Hematopoietic multipotent progenitor cell (in vitro differentiated cells): ENCODE data around the gene MSI2. TPM values are rescaled to one million over a fixed set of nuclear protein-coding genes. Genes with fewer than 3 reads are reported as not detected.
A peak's percentile ranks its signal among the peaks of the same experiment; 100 is the strongest.

Experiments used
- DNase-seq, 3 donors: peaks; one replicate each; pipeline ENCODE4 v3.0.0-alpha.2; 2011 to 2015; ENCODE audit warnings: low read depth in 2 of 3, low spot score in 2 of 3
- total RNA-seq: library from RNA; depleted of rRNA; stranded (reverse); fragments of >200 nt; gene quantifications from one replicate; pipeline ENCODE4 v1.2.3, GENCODE V29; 2012

The MSI2 gene
- total RNA-seq, 1 donor = 241 TPM

DNA sequence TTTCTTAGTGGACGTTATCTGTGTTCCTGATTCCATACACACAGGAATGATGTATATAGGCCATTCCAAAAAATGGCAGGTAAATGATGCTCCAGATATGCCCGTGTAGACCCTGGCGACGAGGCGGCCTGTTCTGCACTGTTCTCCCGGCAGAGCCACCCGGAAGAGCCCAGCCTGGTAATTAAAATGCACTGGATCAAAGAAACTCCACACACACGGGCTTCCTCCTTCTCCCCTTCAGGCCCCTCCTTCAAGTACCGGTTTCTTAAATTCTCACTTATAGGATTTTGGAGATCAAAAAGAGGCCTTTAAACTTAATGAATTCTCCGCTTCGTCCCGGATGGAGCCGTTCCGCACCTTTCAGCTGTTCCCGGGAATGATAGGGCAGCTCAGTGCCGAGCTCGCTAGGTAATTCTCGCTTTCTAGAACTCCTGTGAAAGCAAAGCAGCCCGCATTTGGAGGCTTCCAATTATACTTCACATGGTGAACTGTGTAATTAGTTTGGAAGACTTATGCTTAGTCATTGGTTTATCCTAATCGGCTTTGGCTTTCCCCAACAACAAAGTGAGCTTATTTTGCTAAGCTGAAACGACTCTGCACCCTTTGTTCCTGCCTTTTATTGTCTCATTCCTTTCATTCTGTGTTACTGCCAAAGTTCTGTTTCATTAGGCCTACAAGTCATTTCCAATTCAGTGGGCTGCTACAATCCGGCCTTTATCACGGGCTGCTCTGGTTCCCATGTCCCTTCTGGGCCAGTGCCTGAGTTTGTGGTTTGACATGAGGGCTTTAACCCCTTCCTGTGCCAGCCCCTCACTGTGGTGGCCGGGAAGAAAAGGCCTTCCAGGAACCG, 150.0 kb downstream of the MSI2 start:
- no peak for DNase-seq

DNA sequence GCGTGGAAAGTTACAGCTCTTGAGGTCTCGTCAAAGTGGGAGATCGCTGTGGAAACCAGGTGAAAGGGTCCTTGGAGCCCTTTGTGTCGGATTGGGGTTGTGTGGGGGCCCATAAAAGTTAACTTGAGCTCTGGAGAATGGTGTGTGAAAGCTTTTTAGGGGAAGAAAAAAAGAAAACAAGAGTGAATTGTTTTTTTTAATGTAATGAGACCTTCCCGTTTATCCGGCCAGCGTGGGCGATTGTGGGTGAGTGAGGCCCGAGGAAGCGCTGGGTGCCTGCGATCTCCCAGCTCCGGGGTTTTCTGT, 150.6 kb downstream of the MSI2 start:
- no peak for DNase-seq

DNA sequence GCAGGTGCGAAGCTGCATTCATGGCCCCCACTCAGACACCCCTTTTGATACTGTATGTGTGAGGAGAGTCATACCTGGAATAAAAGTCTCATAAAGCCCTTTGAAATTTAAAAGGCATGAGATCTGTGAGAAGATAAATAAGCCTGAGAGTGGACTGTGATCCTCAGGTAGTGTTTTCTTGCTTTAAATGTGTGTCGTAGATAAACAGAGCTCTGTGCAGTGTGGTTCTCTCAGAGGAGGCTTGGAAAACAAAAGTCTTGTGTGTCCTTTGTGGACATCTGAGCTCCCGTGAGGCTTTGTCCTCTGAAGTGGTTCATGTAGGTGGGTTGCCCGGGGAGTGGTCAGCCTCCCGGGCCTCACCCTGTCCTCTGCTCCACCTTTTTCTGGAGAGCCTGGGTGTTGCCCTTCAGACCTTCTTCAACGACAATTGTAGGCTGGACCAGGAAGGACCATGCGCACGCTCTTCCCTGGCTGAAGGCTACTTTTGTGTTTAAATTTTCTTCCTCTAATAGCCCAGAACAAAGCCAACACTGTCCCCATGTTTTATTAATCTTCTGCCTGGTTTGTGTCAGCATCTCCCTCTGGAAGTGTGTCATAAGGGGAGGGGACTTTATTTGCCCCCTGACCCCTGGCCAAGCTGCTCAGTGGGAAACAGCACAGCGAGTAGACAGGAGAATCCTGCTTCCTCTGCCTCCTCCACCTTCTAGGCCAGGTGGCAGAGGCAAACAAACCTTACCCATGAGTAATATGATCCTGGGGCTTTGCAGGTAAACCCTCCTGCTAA, 151.2 kb downstream of the MSI2 start:
- no peak for DNase-seq

DNA sequence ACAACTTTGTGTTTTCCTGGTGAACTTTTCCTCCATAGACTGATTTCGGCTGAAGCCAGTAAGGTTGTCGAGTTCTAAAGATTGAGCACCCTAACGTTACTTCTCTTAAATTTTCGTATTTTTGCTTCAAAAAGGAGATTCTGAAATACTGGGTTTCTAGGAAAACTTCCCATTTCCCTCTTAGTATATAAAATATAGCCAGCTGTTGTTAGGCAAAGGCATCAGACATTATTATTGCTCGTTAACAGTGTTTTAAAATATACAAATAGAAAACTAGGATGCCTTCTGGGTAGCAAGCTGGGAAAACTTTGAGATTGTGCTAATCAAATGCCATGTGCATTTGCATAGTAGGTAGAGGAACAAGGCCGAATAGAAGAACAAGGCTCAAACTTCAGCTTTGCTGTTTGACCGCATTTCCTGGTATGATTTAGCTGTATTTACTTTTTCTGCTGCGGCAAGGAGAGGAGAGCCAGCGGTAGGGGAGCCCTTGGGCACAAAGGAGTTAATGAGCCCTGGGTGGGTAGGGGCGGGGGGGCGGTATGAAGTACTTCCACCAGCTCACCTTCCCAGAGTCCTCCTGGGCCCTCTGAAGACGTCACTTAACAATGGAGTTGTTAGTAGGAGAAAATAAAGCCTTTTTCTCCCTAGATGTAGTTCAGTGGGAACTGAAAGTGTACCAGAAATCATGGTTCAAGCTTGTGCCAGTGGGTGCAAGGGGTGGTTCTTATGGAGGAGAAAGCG, 151.9 kb downstream of the MSI2 start:
- DNase-seq = peak in 2 of 3 donors; percentile 85 to 91

DNA sequence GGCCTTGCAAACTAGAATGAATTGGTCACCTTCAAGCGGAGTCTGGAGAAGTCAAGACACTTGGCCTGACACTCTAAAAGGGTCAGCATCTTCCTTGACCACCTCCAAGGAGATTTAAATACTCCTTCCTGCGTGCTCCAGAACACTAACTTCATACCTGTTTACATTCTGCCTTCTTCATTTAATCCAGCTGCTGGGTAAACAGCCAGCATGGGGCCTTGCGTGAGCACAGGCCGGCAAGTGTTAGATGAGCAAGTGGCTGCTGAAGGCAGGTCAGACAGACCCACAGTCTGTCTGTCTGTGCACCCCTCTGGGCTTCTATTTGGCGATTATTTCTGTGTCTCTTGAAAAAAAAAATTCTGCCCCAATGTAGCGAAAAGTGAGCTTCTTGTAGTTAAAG, 153.8 kb downstream of the MSI2 start:
- no peak for DNase-seq

DNA sequence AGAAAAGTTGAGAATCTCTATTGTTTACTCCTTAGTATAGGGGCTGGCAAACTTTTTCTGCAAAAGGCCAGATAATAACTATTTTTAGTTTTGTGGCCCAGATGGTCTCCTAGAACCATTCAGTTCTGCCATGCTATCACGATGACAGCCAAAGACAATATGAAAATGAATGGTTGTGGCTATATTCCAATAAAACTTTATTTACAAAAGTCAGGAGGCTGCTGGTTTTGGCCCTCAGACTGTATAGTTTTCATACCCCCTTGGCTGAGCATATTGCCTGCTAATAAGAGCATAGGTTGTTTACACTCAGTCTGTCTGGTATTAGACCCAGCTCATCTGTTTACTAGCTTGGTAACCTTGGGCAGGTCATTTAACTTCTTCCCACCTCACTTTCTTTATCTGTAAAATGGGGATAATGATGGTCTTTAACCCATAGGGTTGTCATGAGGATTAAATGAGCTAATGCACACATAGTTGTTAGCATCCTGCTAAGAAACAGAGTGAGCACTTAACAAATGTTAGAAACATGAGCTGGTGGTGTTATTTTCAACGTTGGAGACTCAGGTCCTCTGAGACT, 156.3 kb downstream of the MSI2 start:
- no peak for DNase-seq

DNA sequence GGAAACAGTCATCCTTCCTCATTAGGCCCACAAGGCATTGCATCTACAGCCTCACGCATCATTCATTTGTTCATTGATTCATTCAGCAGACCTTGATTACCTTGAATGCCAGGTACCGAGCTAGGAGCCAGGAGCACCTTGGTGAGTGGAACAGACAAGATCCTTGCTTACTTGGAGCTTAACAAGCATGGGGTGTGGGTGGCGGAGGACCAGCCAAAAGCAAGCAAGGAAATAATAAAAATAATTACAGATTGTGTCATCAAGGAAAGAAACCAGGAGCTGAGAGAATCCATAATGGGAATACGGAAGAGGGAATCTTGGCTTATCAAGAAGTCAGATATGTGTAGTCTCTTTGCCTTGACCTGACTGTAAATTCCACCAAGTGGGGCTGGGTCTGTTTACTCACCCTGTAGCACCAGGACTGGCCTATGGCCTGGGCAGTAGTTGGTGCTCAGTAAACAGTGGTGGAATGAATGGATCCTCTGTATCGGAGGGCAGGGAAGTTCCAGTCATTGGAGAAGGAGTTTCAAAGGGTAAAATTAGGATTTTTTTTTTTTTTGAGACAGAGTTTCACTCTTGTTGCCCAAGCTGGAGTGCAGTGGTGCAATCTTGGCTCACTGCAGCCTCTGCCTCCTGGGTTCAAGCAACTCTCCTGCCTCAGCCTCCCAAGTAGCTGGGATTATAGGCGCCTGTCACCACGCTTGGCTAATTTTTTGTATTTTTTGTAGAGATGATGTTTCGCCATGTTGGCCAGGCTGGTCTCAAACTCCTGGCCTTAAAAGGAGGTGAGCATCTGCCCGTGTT, 157.7 kb downstream of the MSI2 start:
- no peak for DNase-seq

DNA sequence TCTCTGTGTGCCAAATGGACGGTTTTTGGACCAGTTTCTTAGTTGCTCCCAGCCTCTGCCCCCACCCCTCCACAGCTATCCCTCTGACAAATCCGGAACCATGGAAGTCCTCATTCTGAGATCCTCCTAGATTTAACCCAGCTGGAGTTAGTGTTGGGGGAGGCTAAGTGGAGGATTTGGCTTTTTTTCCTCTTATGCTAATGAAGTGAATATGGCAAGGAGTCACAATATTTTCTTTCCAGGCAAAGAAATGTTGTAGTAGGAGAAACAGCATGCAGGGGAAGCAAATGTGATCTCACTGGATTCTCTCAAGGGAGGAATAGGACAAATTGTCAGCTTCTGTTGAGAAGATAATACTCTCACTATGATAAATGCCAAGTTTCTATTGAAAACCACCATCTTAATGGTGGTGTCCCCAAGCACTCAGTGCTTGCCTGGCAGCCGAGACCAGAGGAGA, 159.5 kb downstream of the MSI2 start:
- DNase-seq = no peak

DNA sequence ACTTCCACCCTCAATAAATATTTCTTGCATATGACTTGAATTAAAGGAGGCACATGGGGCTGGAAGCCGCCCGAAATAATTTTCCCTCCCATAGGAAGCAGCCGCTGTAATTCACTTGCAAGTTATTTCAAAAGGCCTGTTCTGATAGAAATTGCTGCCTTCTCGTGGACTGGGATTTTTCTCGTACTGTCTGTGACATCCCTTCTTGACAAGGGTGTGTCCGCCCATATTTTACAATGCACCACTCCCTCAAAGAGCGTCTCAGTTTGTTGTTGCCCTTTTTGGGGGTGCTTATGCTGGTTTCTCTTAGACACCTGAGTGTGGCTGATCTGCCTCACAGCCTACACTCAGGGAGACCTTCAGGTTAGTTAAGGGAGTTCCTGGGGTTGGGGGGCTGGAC, 160.0 kb downstream of the MSI2 start:
- no peak for DNase-seq

DNA sequence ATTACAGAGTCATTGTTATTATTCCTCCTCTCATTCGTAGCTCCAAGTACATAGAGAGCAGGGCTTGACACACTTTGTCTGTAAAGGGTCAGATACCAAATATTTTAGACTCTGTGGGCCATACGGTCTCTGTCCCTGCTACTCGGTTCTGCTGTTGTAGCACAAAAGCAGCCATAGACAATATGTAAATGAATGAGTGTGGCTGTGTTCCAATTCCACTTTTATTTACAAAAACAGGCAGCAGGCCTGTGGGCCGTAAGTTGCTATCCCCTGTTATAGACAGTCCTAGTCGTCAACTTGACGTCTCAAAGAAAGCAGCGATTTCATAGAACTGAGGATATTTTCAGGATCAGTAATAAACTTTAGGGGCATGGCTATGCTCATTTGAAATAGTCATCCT, 161.6 kb downstream of the MSI2 start:
- no peak for DNase-seq

DNA sequence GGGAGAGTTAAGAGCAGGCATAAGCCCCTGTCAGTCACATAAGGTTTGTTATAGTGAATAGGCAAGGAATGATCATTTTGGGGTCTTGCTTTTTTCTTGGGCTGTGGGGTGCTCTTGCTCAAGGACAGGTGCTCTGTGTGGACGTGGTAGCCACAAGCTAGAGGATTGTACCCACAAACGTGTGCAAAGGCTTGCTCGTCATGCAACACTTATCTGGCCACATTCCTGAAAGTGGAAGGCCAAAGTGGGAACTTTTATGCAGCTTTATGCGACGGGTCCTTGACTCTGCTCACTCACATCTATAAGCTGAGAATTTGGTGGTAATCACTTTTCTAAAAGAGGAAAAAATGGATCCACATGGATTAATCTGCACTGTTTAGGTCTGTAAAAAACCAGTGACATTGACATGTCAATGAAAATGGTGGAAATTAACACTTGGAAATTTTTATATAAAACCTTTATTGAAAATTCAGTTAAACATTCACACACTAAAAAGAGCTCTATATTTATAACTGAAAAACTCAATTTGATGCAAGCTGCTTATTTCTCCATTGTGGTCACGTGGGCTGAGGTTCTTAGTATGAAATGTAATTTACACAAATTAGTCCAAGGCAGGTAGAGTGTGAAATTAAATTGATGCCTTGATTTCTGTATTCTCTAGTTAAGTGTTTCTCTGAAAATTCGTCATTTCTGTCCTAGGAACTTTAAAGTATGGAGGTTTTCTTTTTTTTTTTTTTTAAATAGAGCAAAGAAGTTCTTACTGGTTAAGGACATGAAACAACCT, 162.3 kb downstream of the MSI2 start:
- no peak for DNase-seq

DNA sequence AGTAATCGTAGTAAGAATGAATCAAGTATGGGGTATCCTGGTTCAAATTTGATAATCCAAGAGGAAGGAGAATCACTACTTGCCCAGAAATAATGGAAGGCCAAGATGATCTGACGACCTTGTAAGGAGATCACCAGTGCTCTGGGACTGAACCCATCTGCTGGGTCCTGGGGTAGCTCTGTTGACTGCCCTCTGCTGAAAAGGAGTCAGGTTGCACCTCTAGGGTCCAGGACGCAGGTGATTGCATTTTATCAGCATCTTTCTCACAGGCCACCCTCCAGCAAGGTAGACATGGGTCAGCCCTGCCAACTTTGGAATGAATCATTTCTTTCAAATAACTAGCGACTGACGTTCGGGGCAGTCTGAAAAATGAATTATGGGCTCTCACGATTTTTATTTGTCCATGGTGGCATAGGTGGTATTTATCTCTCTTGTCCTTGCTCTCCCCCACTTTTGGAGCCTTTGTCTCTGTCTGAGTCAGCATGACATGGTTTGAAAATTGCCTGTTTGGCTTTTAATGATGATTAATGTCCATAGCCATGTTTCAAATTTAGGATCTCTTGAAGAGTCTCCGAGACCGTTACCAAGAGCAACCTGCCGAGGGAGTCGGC, 163.7 kb downstream of the MSI2 start:
- no peak for DNase-seq

DNA sequence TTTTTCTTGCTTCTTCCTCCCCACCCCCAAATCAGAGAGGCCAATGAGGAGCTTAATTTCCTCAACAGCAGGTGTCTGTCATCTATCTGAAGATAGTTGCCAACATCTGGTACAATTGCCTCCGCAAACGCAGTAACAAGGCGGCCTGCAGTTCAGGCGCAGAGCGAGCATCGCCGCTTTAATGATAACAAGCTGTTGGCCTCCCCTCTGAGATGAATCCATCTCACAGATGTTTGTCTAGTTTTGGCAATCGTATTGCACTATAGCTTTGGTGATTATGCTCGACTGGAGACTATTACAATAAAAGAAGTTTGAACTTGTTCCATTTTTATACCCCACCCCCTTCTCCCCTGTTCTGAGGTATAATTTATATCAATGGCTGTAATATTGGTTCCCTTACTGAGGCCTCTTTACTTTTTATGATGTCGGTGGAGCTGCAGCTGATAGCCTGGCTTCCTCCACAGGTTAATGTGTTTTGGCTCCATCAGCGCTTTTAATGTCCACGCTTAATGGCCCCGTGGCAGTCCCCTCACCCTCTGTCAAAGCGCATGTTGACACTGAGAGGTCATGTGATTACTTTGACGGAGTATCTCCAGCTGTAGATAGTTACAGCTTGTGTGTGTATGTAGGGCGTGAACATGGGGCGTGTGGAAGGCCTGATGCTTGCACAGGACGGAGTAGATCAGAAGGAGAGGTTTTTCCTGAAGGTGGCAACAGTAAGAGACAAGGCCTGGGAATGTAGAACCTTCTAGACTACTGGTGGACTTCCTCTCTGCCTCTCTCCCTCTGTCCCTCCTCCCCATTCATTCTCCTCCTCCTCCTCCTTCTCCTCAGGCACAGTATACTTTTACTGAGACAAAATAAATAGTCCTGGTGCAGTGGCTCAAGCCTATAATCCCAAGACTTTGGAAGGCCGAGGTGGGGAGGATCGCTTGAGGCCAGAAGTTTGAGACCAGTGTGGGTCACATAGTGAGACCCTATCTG, 164.7 kb downstream of the MSI2 start:
- peak in 1 of 3 donors; percentile 64 for DNase-seq

DNA sequence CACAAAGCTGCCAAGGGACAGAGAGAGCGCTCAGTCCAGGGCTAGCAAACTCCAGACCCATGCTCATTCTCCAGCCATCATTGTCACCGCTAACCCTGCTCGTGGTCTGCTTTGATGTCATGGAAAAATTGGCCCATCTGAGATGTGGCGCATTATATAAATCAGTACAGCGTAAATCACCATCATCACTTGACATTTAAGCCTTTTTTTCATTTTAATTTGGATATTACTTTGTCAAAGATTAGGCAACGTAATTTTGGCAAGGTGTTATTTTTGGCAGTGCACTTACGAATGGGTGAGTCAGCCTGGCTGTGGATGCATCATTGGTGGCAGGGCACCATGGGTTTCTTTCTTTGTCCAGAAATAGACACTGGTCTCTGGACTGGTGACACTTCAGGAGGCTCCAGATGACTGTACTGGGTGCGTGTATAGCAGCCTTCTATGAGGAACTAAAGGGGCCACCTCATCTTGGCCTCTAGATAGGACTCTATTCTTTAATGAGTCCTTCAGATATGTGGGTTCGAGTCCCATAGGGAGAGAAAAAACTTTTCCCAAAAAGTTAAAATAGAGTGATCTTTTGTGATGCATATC, 166.3 kb downstream of the MSI2 start:
- peak in 1 of 3 donors; percentile 51 for DNase-seq

DNA sequence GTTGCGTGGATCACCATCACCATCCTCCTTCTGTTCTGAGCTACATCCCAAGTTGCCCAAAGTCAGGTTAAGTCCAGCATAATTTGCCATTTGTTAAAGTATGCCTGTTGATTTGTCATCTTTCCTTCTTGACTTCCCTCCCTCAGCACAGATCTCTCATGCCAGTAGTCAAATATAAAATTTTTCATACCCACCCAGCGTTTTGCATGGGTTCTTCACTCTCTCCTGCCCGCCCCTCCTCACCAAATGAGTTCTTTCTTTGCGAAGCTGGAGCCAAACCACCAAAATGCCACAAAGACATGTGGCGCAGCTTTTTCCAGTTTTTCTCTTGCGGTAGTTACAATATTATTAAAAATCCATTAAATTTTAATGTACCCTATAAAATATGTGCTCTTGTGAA, 167.2 kb downstream of the MSI2 start:
- no peak for DNase-seq

DNA sequence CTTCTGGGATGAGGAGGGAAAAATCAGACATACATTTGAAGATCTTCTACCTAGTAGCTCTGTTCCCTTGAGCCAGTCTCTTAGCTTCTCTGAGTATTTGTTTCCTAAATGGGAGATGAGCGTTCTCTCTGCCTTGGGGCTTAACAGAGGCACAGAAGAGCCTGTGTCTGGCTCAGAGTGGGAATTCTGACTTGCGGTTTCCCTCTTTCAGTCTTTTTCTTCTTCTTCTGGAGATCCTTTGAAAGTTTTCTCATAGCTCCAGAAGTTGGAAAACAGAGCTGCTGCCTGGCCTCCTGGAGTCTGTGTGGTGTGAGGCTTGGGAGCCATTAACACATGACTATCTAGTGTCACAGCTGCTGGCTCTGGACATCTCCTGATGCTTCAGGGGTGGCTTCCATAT, 167.9 kb downstream of the MSI2 start:
- no peak for DNase-seq

DNA sequence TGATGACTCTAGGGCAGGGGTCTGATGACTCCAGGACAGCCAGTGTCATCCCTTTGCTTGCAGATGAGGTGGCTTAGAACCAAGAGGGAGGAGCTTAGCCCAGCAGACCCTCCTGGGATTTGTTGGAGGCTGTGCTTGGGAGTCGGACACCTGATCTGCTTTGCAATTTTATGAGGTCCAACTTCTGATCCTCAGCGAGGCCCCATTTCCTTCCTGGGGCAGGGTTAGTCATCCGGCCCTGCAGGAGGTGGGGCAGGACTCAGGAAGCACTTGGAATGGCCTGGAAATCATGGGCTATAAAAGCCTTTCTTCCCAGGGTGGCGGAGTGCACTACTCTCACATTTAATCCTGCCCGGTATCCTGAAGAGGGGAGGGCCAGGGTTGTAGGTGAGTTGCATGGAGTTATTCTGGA, 168.5 kb downstream of the MSI2 start:
- DNase-seq = no peak
